ENCODE results near the gene KAT6B.

DNA sequence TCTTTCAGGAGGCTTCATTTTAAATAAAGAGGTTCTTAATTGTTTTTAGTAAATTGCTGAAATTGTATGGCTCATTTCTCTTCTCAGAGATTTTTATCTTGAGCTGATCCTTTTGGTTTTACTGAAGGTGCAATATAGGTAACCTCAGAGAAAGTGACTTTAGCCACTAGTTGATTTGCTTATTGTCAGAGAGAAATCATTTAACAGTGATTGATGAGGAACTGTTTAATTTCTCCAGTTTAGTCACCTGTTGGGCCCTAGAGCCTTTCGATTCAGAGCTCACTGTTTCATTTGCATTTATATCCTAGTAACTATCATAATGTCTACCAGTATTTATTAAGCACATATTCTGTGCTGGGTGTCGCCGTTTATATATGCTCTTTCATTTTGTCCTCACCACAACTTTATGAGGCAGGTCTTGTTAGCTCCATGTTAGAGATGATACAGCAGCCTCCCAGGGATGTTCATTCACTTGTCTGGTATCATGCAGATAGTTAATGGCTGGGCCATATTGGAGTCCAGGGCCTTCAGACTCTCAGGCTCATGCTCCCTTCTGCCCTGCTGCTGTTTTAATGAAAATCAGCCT is 42.1 kb downstream of the KAT6B start:
- TF ChIP-seq, protein P1, sequence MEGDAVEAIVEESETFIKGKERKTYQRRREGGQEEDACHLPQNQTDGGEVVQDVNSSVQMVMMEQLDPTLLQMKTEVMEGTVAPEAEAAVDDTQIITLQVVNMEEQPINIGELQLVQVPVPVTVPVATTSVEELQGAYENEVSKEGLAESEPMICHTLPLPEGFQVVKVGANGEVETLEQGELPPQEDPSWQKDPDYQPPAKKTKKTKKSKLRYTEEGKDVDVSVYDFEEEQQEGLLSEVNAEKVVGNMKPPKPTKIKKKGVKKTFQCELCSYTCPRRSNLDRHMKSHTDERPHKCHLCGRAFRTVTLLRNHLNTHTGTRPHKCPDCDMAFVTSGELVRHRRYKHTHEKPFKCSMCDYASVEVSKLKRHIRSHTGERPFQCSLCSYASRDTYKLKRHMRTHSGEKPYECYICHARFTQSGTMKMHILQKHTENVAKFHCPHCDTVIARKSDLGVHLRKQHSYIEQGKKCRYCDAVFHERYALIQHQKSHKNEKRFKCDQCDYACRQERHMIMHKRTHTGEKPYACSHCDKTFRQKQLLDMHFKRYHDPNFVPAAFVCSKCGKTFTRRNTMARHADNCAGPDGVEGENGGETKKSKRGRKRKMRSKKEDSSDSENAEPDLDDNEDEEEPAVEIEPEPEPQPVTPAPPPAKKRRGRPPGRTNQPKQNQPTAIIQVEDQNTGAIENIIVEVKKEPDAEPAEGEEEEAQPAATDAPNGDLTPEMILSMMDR (conservative IDR thresholded peaks at IDR 0.05; ENCODE audit: low read depth, low read length) = no peak
- TF ChIP-seq EZH2 (IDR thresholded peaks at IDR 0.05; ENCODE audit: borderline replicate concordance, low read depth, low read length, poor library complexity, severe bottlenecking) = no peak

All from A673 (cell line).